Measurements from ENCODE around the gene ANXA8.

- no peak for TF ChIP-seq RARB (CRISPR knock-in tag; IDR thresholded peaks at IDR 0.05)
- TF ChIP-seq, protein P1, sequence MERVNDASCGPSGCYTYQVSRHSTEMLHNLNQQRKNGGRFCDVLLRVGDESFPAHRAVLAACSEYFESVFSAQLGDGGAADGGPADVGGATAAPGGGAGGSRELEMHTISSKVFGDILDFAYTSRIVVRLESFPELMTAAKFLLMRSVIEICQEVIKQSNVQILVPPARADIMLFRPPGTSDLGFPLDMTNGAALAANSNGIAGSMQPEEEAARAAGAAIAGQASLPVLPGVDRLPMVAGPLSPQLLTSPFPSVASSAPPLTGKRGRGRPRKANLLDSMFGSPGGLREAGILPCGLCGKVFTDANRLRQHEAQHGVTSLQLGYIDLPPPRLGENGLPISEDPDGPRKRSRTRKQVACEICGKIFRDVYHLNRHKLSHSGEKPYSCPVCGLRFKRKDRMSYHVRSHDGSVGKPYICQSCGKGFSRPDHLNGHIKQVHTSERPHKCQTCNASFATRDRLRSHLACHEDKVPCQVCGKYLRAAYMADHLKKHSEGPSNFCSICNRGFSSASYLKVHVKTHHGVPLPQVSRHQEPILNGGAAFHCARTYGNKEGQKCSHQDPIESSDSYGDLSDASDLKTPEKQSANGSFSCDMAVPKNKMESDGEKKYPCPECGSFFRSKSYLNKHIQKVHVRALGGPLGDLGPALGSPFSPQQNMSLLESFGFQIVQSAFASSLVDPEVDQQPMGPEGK (CRISPR knock-in tag; IDR thresholded peaks at IDR 0.05; ENCODE audit: borderline replicate concordance): no peak
- TF ChIP-seq ISL1 (CRISPR knock-in tag; IDR thresholded peaks at IDR 0.05): no peak
- TF ChIP-seq CSDC2 (CRISPR knock-in tag; IDR thresholded peaks at IDR 0.05): no peak
- no peak for TF ChIP-seq POU6F1 (CRISPR knock-in tag; IDR thresholded peaks at IDR 0.05; ENCODE audit: borderline replicate concordance, low read depth)
- no peak for TF ChIP-seq SNAI2 (CRISPR knock-in tag; IDR thresholded peaks at IDR 0.05)
- no peak for TF ChIP-seq ZNF565 (CRISPR knock-in tag; conservative IDR thresholded peaks at IDR 0.05; ENCODE audit: low read depth)
- TF ChIP-seq BACH2 (CRISPR knock-in tag; IDR thresholded peaks at IDR 0.05; ENCODE audit: borderline replicate concordance): no peak
- no peak for TF ChIP-seq OSR1 (CRISPR knock-in tag; IDR thresholded peaks at IDR 0.05)
These were observed 39.9 kb downstream of the ANXA8 start for GRCh38 chr10:47444047-47444446.

Measured in SK-N-SH treated with all-trans-retinoic acid at 6 μM for 48 hours (cell line).